Nephron progenitor cell (in vitro differentiated cells): ENCODE results near the gene GNG7.
"Not testable (repeated sequence)": the region's sequence is repeated elsewhere in the genome, so short reads cannot be mapped to it uniquely, and the experiment has no call there.

Source experiments
- DNase-seq: peaks from one replicate; pipeline ENCODE4 v3.0.0; 2021
- H3K27ac Mint-ChIP-seq: 2 replicates; pipeline ENCODE4 v1.8.0; 2021; ENCODE audit warnings: mild to moderate bottlenecking, moderate library complexity, mixed read lengths
- H3K27me3 Mint-ChIP-seq: 2 replicates; pipeline ENCODE4 v1.8.0; 2021; ENCODE audit warnings: mild to moderate bottlenecking, low read depth, mixed read lengths; ENCODE audit not compliant: poor library complexity
- H3K36me3 Mint-ChIP-seq: 2 replicates; pipeline ENCODE4 v1.8.0; 2021; ENCODE audit warnings: low read depth, mixed read lengths
- H3K4me1 Mint-ChIP-seq: 2 replicates; pipeline ENCODE4 v1.8.0; 2021; ENCODE audit warnings: mixed read lengths
- H3K4me3 Mint-ChIP-seq: 2 replicates; pipeline ENCODE4 v1.8.0; 2021; ENCODE audit warnings: mild to moderate bottlenecking, moderate library complexity, mixed read lengths
- H3K9me3 Mint-ChIP-seq: 2 replicates; pipeline ENCODE4 v1.8.0; 2021; ENCODE audit warnings: mild to moderate bottlenecking, moderate library complexity, mixed read lengths
- CTCF ChIP-seq: fragments of 200-600 bp; sonication (generic); IDR thresholded peaks from 2 replicates; pipeline ENCODE4 v1.5.0; 2021; ENCODE audit warnings: antibody characterized with exemption

The GNG7 gene

GRCh38 chr19:2560369-2560768 lies 142.1 kb downstream of the GNG7 start:
- H3K4me1 Mint-ChIP-seq, result peaks cover 47% of the 10 kb centered on the region
- DNase-seq, result no peak
- peaks cover 14% of the 10 kb centered on the region for H3K27me3 Mint-ChIP-seq
- H3K9me3 Mint-ChIP-seq, result no peaks in the 10 kb centered on the region
- no peak overlapping the region for H3K4me3 Mint-ChIP-seq
- H3K27ac Mint-ChIP-seq, result no peak overlapping the region
- no peaks in the 10 kb centered on the region for H3K36me3 Mint-ChIP-seq
- TF ChIP-seq CTCF, result no peak

GRCh38 chr19:2558543-2558942 lies 144.0 kb downstream of the GNG7 start:
- Mint-ChIP-seq H3K27ac (no peak overlapping the region), H3K9me3 (no peaks in the 10 kb centered on the region), H3K36me3 (no peaks in the 10 kb centered on the region), H3K4me3 (no peak overlapping the region), H3K27me3 (peaks cover 6% of the 10 kb centered on the region), H3K4me1 (peaks cover 40% of the 10 kb centered on the region)
- no peak for TF ChIP-seq CTCF
- DNase-seq, result no peak

- H3K4me3 Mint-ChIP-seq, H3K9me3 Mint-ChIP-seq, H3K27me3 Mint-ChIP-seq, H3K27ac Mint-ChIP-seq, DNase-seq, H3K36me3 Mint-ChIP-seq: not testable (repeated sequence)
- peaks cover 40% of the 10 kb centered on the region for H3K4me1 Mint-ChIP-seq
Measured at GRCh38 chr19:2558131-2558530, 144.4 kb downstream of the GNG7 start.

- no peak for TF ChIP-seq CTCF
- H3K4me3 Mint-ChIP-seq, result peak overlapping the region; percentile 23
- H3K27ac Mint-ChIP-seq, result peak overlapping the region; percentile 92
- no peaks in the 10 kb centered on the region for H3K9me3 Mint-ChIP-seq
- peaks cover 37% of the 10 kb centered on the region for H3K4me1 Mint-ChIP-seq
- DNase-seq, result no peak
- H3K27me3 Mint-ChIP-seq, result no peaks in the 10 kb centered on the region
- no peaks in the 10 kb centered on the region for H3K36me3 Mint-ChIP-seq
Measured at GRCh38 chr19:2557093-2557440, 145.4 kb downstream of the GNG7 start.

GRCh38 chr19:2556221-2557092 lies 146.0 kb downstream of the GNG7 start:
- Mint-ChIP-seq H3K4me3 (peak overlapping the region; percentile 23), H3K27ac (peak overlapping the region; percentile 93), H3K36me3 (no peaks in the 10 kb centered on the region), H3K4me1 (peaks cover 37% of the 10 kb centered on the region), H3K27me3 (no peaks in the 10 kb centered on the region), H3K9me3 (no peaks in the 10 kb centered on the region)
- no peak for DNase-seq
- no peak for TF ChIP-seq CTCF

- Mint-ChIP-seq H3K36me3 (no peaks in the 10 kb centered on the region), H3K4me1 (peaks cover 43% of the 10 kb centered on the region), H3K27me3 (no peaks in the 10 kb centered on the region), H3K9me3 (no peaks in the 10 kb centered on the region), H3K27ac (peak overlapping the region; percentile 89), H3K4me3 (no peak overlapping the region)
- DNase-seq, result no peak
- no peak for TF ChIP-seq CTCF
Measured at GRCh38 chr19:2555422-2556220, 146.9 kb downstream of the GNG7 start.
